CD4-positive, CD25-positive, alpha-beta regulatory T cell (primary cell): Measurements from ENCODE around the gene MLPH. TPM values are rescaled to one million over a fixed set of nuclear protein-coding genes. Genes with fewer than 3 reads are reported as not detected.

ENCODE experiments used
- ATAC-seq, 2 donors: fragments of 150-1000 bp; cut with Tn5 transposase; one replicate each; pipeline ENCODE4 v1.10.0; 2021; ENCODE audit warnings: low read depth in 2 of 2, moderate number of reproducible peaks in 2 of 2, moderate library complexity in 1 of 2
- DNase-seq, 3 donors: peaks; one replicate each; pipeline versions ENCODE4 v3.0.0 to v3.0.0-alpha.2; 2012 to 2022; ENCODE audit warnings: mixed read lengths in 1 of 3
- H3K27ac ChIP-seq: one replicate; pipeline ENCODE4 v1.7.0; 2013; ENCODE audit warnings: mild to moderate bottlenecking, low read length; ENCODE audit not compliant: insufficient read depth, poor library complexity, severe bottlenecking
- H3K27me3 ChIP-seq: one replicate; pipeline ENCODE4 v1.7.0; 2013; ENCODE audit warnings: low read length; ENCODE audit not compliant: control insufficient read depth, insufficient read depth
- H3K36me3 ChIP-seq: one replicate; pipeline ENCODE4 v1.7.0; 2013; ENCODE audit warnings: mild to moderate bottlenecking, low read length, moderate library complexity; ENCODE audit not compliant: control insufficient read depth, insufficient read depth
- H3K4me1 ChIP-seq: 2 replicates; pipeline ENCODE4 v1.7.0; 2013; ENCODE audit warnings: mild to moderate bottlenecking, low read length; ENCODE audit not compliant: insufficient read depth, control insufficient read depth, poor library complexity, severe bottlenecking
- H3K4me3 ChIP-seq: one replicate; pipeline ENCODE4 v1.7.0; 2013; ENCODE audit warnings: low read depth, mild to moderate bottlenecking, low read length, moderate library complexity
- H3K9me3 ChIP-seq, 2 experiments: 1 replicate in 1 of 2; 2 replicates in 1 of 2; pipeline ENCODE4 v1.7.0; 2013; ENCODE audit warnings: low read length in 2 of 2, mild to moderate bottlenecking in 1 of 2, moderate library complexity in 1 of 2; ENCODE audit not compliant: control insufficient read depth in 2 of 2
- H3K27ac Mint-ChIP-seq, 3 donors: one replicate each; pipeline ENCODE4 v1.8.0; 2020 to 2022; ENCODE audit warnings: mild to moderate bottlenecking in 3 of 3, mixed read lengths in 3 of 3, moderate library complexity in 2 of 3
- H3K27me3 Mint-ChIP-seq: one replicate; pipeline ENCODE4 v1.8.0; 2022; ENCODE audit warnings: mild to moderate bottlenecking, mixed read lengths
- H3K36me3 Mint-ChIP-seq: one replicate; pipeline ENCODE4 v1.8.0; 2020; ENCODE audit warnings: mixed read lengths
- H3K4me1 Mint-ChIP-seq, 4 donors: one replicate each; pipeline ENCODE4 v1.8.0; 2020 to 2022; ENCODE audit warnings: mixed read lengths in 4 of 4, mild to moderate bottlenecking in 1 of 4
- H3K4me3 Mint-ChIP-seq, 4 donors: one replicate each; pipeline ENCODE4 v1.8.0; 2020 to 2022; ENCODE audit warnings: mild to moderate bottlenecking in 4 of 4, mixed read lengths in 4 of 4, moderate library complexity in 3 of 4
- H3K9me3 Mint-ChIP-seq, 7 donors: one replicate each; pipeline ENCODE4 v1.8.0; 2020 to 2022; ENCODE audit warnings: mixed read lengths in 7 of 7, mild to moderate bottlenecking in 3 of 7, moderate library complexity in 2 of 7
- polyA plus RNA-seq, 4 donors: library from polyadenylated mRNA; unstranded; fragments of 300-500 nt; fragmentation: Illumina TruSeq; gene quantifications; one replicate each; pipeline ENCODE4 v1.2.3, GENCODE V29; 2021
- total RNA-seq: library from RNA; stranded (reverse); gene quantifications from one replicate; pipeline ENCODE4 v1.2.3, GENCODE V29; 2022

Gene MLPH
- total and polyA plus RNA-seq, 5 donors from 2014 or later, result 0.47 TPM; not detected in 4

GRCh38 chr2:237574894-237575868 lies 88.1 kb downstream of the MLPH start:
- H3K27ac Mint-ChIP-seq, result no peak overlapping the region
- peaks cover 11% of the 10 kb centered on the region for H3K27me3 Mint-ChIP-seq
- no peak for ATAC-seq

DNA sequence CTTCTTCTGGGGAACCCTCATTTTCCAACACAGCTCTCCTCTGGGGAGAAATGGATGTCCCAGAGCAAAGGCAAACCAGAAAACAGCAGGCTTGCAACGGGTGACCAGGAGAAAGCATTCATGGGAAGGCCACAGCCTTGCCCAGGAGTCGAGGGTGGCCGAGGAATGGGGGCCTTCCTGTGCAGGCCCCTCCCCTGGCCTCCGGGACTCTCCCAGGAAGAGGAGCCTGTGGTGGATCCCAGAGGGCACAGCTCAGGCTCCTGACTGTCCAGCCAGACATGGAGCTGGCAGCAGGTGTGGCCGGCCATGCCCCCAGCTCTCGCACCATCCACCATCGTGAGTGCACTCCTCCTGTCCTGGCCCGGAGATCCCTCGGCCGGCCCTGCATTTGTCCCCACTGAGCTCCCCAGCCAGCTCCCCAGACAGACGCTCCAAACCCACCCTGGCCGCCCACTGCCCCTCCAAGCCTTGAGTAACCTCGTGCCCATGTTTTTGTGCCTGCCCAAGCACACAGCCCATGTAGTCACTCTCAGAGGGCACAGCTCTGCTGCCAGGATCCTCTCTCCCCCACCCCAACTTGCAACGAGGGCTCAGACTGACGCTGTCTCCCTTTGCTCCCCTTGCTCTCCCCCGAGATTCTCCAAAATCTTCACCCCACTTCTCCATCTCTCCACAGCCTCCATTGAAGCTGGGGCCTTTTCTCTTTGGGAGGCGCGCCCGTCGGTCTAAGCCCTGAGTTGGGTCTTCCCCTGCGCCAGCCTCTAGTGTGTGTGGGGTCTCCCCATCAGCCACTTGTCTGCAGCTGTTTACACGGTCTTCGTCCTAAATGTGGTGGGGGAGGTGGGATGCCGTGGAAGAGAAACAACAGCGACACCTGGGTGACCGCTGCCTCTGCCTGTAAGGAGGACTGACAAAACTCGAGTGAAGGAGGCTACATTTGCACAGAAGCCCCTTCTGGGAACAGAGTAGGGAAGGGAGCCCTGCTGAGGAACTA lies 89.1 kb downstream of the MLPH start:
- Mint-ChIP-seq H3K36me3 (no peaks in the 10 kb centered on the region), H3K4me3 (no peak overlapping the region), H3K4me1 (peaks cover 0 to 7% (median 3%) of the 10 kb centered on the region in 4 donors), H3K9me3 (no peaks in the 10 kb centered on the region), H3K27ac (no peak overlapping the region), H3K27me3 (peaks cover 11% of the 10 kb centered on the region)
- no peaks in the 10 kb centered on the region for H3K27me3 ChIP-seq
- no peak for DNase-seq
- no peak for ATAC-seq
- no peaks in the 10 kb centered on the region for H3K9me3 ChIP-seq
- H3K4me1 ChIP-seq, result peaks cover 5% of the 10 kb centered on the region
- no peaks in the 10 kb centered on the region for H3K36me3 ChIP-seq
- H3K4me3 ChIP-seq, result no peak overlapping the region
- no peak overlapping the region for H3K27ac ChIP-seq

More at GRCh38 chr2:237574894-237575868, 88.1 kb downstream of the MLPH start:
- Mint-ChIP-seq H3K36me3 (no peaks in the 10 kb centered on the region), H3K9me3 (no peaks in the 10 kb centered on the region), H3K4me1 (peaks cover 0 to 7% (median 3%) of the 10 kb centered on the region in 4 donors), H3K4me3 (no peak overlapping the region)
- Histone ChIP-seq H3K27me3 (no peaks in the 10 kb centered on the region), H3K27ac (no peak overlapping the region), H3K4me1 (peaks cover 5% of the 10 kb centered on the region), H3K36me3 (no peaks in the 10 kb centered on the region), H3K4me3 (no peak overlapping the region), H3K9me3 (no peaks in the 10 kb centered on the region)
- no peak for DNase-seq

DNA sequence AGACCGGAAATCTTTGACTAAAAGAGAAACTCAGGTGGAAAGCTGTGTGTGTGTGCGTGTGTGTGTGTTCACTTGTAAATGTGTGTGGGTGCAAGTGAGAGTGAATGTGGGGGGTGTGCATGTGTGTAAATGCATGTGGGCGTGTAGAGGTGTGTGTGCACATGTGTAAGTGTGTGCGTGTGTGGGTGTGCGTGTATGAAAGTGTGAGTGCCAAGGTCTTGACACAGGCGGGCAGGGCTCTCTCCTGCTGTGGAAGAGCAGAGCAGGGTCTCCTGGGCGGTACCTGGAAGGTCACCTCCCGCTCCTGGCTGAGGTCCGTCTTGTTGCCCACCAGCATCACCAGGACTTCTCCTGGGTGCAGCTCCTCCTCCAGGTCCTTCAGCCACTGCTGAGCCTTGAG lies 89.9 kb downstream of the MLPH start:
- Histone ChIP-seq H3K4me3 (no peak overlapping the region), H3K36me3 (no peaks in the 10 kb centered on the region), H3K4me1 (peaks cover 2% of the 10 kb centered on the region), H3K27me3 (no peaks in the 10 kb centered on the region), H3K9me3 (no peaks in the 10 kb centered on the region), H3K27ac (no peak overlapping the region)
- peaks cover 11% of the 10 kb centered on the region for H3K27me3 Mint-ChIP-seq
- H3K36me3 Mint-ChIP-seq, result no peaks in the 10 kb centered on the region
- no peaks in the 10 kb centered on the region for H3K9me3 Mint-ChIP-seq
- ATAC-seq, result no peak
- peak overlapping the region in 2 of 3 donors; percentile 0 to 74 for H3K27ac Mint-ChIP-seq
- H3K4me1 Mint-ChIP-seq, result peaks cover 0 to 8% (median 1%) of the 10 kb centered on the region in 4 donors
- DNase-seq, result no peak
- H3K4me3 Mint-ChIP-seq, result no peak overlapping the region

GRCh38 chr2:237577458-237577857 lies 90.4 kb downstream of the MLPH start:
- Histone ChIP-seq H3K27me3 (no peaks in the 10 kb centered on the region), H3K4me3 (no peak overlapping the region), H3K9me3 (no peaks in the 10 kb centered on the region), H3K36me3 (no peaks in the 10 kb centered on the region), H3K27ac (no peak overlapping the region), H3K4me1 (no peaks in the 10 kb centered on the region)
- ATAC-seq, result no peak
- H3K27ac Mint-ChIP-seq, result no peak overlapping the region
- peaks cover 0 to 6% (median 0%) of the 10 kb centered on the region in 4 donors for H3K4me1 Mint-ChIP-seq
- peaks cover 11% of the 10 kb centered on the region for H3K27me3 Mint-ChIP-seq
- no peaks in the 10 kb centered on the region for H3K36me3 Mint-ChIP-seq
- H3K4me3 Mint-ChIP-seq, result no peak overlapping the region
- no peak for DNase-seq
- no peaks in the 10 kb centered on the region for H3K9me3 Mint-ChIP-seq

- Mint-ChIP-seq H3K36me3 (no peaks in the 10 kb centered on the region), H3K4me1 (peaks cover 0 to 6% (median 0%) of the 10 kb centered on the region in 4 donors), H3K4me3 (no peak overlapping the region), H3K27ac (no peak overlapping the region), H3K27me3 (peaks cover 16% of the 10 kb centered on the region), H3K9me3 (no peaks in the 10 kb centered on the region)
- H3K27me3 ChIP-seq, result no peaks in the 10 kb centered on the region
- H3K27ac ChIP-seq, result no peak overlapping the region
- ATAC-seq (no peak), DNase-seq (no peak)
- no peaks in the 10 kb centered on the region for H3K4me1 ChIP-seq
- H3K36me3 ChIP-seq, result no peaks in the 10 kb centered on the region
- H3K4me3 ChIP-seq, result no peak overlapping the region
- H3K9me3 ChIP-seq, result no peaks in the 10 kb centered on the region
These were observed 91.2 kb downstream of the MLPH start for GRCh38 chr2:237577956-237578870.

- Mint-ChIP-seq H3K4me3 (no peak overlapping the region), H3K27ac (peak overlapping the region in 1 of 3 donors; percentile 31), H3K4me1 (peaks cover 0 to 6% (median 0%) of the 10 kb centered on the region in 4 donors), H3K36me3 (no peaks in the 10 kb centered on the region), H3K9me3 (no peaks in the 10 kb centered on the region), H3K27me3 (peaks cover 14% of the 10 kb centered on the region)
- H3K27ac ChIP-seq, result no peak overlapping the region
- H3K4me3 ChIP-seq, result no peak overlapping the region
- no peaks in the 10 kb centered on the region for H3K9me3 ChIP-seq
- DNase-seq (no peak), ATAC-seq (no peak)
- H3K4me1 ChIP-seq, result no peaks in the 10 kb centered on the region
- no peaks in the 10 kb centered on the region for H3K27me3 ChIP-seq
- no peaks in the 10 kb centered on the region for H3K36me3 ChIP-seq
These were observed 94.3 kb downstream of the MLPH start for GRCh38 chr2:237581326-237581725.
